Astrocyte of the hippocampus (primary cell): Measurements from ENCODE around the gene KPTN.

Experiments
- DNase-seq: peaks from one replicate; pipeline ENCODE4 v3.0.0; 2011; ENCODE audit warnings: low read depth, low spot score

KPTN gene

DNA sequence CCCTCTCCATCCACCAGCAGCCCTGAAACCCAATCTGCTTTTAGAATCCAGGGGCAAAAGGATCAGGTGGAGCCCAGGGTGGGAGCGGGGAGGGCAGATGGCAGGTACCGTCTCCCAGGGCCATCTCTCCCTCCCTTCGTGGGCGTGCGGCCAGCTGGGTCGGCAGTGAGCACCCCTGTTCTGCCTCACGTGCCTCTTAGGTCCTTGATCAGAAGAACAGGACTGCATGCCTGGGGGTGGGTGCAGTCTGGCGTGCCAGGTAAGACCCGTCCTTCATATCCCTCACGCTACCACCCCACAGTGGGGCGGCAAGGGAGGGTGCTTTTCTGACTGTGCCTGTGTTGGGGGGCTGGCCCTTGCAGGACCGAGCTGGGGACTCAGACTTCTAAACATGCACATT, 14.3 kb downstream of the KPTN start:
- DNase-seq, result no peak

GRCh38 chr19:47469363-47469700, 14.7 kb downstream of the KPTN start:
- no peak for DNase-seq

DNA sequence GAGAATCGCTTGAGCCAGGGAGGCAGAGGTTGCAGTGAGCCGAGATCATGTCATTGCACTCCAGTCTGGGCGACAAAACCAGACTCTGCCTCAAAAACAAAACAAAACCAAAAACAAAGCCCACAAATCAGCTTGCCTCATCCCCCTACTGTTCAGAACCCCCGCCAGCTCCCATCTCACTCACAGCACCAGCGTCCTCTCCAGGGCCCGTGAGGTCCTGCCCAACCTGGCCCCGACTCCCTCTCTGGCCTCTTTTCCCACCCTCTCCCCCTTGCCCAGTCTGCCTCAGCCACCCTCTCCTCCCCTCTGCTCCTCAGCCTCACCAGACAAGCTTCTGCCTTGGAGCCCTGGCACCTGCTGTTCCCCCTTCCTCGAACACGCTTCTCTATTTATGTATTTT, 16.1 kb downstream of the KPTN start:
- no peak for DNase-seq

- no peak for DNase-seq
These were observed 18.1 kb downstream of the KPTN start for GRCh38 chr19:47465957-47466356.

GRCh38 chr19:47464675-47465419, 19.2 kb downstream of the KPTN start:
- no peak for DNase-seq

- no peak for DNase-seq
These were observed 22.1 kb downstream of the KPTN start for GRCh38 chr19:47461876-47462275.

GRCh38 chr19:47459477-47459876, 24.5 kb downstream of the KPTN start:
- no peak for DNase-seq

GRCh38 chr19:47458672-47459071, 25.3 kb downstream of the KPTN start:
- DNase-seq, result no peak

DNA sequence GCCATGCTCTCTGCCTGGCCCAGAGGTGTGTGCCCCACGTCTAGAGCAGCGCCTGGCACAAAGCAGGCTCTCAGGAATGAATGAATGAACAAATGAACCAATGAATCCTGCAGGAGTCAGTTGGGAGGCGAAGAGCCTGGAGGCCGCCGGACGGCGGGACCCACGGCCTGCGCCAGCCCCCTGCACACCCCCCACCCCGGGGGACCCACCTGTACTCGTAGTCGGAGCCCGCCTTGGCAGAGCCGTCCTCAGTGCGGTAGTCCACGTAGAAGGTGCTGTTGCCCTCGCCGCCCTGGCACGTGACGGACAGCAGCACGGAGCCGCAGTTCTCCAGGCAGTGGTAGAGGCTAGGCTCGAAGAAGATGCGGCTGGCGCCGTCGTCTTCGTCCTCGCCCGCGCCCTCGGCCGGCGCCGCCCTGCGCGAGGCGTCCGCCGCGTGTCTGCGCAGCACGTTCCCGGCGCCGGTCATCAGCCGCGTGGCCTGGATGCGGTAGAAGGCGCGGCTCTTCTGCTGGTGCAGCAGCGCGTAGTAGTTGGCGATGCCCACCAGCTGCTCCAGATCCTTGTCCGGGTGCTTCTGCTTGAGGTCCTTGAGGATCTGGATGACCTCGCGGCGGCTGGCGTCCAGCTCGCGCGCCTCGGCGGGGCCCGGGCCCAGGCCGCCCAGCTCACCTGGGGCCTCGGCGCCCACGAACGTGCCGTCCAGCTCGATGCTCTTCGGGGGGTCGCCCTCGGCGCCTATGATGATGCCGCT, 27.1 kb downstream of the KPTN start:
- DNase-seq, result no peak

GRCh38 chr19:47450478-47450877, 33.5 kb downstream of the KPTN start:
- no peak for DNase-seq

- no peak for DNase-seq
These were observed 35.7 kb downstream of the KPTN start for GRCh38 chr19:47448360-47448727.

- DNase-seq, result peak; percentile 47
These were observed 36.3 kb downstream of the KPTN start for GRCh38 chr19:47447470-47448359.

DNA sequence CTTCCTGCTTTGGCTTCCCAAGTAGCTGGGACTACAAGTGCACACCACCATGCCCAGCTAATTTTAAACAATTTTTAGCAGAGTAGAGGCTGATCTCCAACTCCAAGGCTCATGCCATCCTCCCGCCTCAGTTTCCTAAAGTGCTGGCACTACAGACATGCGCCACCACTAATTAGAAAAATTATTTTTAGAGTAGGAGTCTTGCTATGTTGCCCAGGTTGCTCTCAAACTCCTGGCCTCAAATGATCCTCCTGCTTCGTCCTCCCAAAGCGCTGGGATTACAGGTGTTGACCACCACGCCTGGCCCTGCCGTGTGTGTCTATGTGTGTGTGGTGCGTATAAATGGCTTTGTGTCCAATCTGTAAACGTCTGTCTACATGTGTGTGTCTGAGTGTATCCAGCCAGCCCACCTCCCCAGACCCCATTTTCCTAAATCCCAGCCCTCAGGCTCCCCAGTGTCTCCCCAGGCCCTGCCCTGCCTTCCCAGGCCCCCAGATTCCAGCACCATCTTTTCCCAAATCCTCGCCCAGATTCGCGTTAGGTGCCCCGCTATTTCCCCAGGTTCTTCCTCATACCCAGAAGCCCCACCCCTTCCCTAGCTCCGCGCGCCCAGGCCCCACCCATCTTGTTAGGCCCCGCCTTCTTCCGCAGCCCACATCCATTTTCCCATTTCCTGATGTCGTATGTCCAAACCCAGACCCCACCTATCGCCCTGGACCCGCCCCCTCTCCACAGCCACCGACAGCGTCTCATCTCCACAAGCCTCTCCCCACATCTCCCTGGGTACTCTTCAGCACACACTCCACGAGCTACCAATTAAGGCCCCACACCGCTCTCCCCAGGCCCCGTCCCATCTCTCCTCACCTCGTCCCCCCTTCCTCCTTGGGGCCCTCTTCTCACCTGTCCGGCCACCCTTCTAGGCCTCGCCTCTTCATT, 37.2 kb downstream of the KPTN start:
- DNase-seq, result no peak

DNA sequence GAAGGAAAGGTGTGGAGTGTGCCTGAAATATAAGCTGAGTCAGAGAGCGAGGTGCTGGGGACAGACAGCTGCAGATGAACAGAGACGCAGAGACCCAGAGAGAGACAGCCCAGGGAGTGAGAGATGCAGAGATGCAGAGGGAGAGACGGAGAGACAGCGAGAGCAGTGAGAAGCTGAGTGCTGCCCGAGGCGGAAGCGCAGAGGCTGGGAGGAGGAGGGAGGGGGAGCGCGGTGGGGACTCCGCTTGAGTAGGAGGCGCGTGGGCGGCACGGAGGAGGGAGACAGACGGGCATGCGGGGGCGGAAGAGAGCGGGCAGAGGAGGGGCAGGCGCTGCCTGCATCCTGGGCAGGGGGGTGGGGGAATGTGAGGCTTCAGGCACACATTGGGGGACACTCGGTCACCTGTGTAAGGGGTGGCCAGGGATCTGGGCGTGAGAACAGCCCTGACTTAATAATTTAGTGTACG, 38.0 kb downstream of the KPTN start:
- peak; percentile 60 for DNase-seq

DNA sequence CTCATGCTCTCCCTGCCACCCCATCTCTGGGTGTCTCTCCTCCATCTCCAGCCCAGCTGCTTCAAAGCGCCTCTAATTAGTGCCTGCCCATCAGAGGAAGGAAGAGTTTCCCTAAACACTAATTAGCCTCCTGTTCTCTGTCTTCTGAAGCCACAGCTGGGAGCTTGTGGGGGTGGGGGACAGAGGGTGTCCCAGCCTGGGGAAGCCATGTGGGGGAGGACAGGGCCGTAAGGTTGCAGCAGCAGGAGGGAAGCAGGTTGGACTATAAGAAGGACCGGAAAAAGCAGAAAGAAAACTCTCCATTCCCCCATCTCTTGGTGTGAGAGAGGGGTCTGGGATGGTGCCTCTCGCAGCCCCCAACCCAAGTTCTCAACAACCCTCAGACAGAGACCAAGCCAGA, 38.5 kb downstream of the KPTN start:
- DNase-seq, result no peak

DNA sequence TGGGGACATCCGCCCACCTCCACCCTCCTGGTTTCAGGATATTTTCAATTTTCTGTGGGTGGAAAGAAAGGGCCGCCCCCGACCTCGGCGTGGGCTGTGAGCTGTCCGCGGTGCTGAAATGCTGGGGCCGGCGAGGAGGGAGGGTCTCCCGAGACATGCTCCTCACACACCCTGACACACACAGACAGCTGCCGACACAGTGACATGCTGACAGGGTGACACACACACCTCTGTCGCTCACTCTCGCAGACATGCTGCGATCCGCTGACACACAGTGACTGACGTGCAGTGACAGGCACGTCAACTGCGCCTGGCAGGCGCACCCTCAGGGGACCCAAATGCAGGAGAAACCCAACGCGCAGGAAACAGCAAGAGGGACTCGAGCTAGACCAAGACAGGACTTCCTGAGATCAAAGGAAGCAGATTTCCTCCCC, 39.6 kb downstream of the KPTN start:
- no peak for DNase-seq

GRCh38 chr19:47443331-47443730, 40.7 kb downstream of the KPTN start:
- no peak for DNase-seq

DNA sequence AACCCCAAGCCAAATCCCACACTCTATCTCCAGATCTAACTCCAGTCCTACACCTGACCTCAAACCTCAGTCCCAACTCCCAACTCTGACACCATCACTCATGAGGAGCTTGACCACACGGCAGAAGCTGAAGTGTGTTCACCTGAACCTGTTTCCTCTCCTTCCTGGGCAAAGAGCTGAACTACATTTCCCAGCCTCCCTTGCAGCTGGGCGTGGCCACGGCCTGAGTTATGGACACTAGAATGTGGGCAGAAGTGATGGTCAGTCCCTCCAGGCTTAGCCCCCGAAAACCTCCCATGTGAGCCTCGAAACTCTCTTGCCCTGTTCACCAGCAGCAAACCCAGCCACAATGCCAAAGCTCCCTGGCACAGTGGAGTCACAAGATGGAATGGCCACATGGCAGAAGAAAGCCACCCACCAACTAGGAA, 45.2 kb downstream of the KPTN start:
- DNase-seq, result no peak

DNA sequence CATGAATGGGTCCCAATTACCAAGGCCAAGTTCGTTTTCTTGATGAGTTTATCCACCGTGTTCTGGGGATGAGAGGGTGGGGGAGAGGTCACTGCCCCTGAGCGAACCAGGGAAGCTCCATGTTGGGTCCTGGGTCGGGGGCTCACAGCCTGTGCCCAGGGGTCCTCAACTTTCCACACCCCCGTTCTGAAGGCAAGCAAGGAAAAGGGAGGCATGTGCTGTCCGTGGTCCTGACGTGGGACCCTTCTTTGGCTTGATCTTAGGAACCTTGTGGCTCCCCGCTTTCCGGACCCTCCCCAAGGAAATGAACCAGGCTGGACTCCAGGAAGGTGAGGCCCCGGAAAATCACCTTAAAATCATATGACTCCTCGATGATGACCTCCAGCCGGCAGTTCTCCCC, 46.5 kb downstream of the KPTN start:
- DNase-seq, result no peak

- DNase-seq, result peak; percentile 84
These were observed 47.2 kb downstream of the KPTN start for GRCh38 chr19:47436712-47437401.
